RPMI8226 (cell line): ENCODE data around the gene LCN6.
"Not testable (repeated sequence)": the region's sequence is repeated elsewhere in the genome, so short reads cannot be mapped to it uniquely, and the experiment has no call there.

Source experiments
- DNase-seq: peaks from one replicate; pipeline ENCODE4 v3.0.0-alpha.2; 2015

The LCN6 gene

DNA sequence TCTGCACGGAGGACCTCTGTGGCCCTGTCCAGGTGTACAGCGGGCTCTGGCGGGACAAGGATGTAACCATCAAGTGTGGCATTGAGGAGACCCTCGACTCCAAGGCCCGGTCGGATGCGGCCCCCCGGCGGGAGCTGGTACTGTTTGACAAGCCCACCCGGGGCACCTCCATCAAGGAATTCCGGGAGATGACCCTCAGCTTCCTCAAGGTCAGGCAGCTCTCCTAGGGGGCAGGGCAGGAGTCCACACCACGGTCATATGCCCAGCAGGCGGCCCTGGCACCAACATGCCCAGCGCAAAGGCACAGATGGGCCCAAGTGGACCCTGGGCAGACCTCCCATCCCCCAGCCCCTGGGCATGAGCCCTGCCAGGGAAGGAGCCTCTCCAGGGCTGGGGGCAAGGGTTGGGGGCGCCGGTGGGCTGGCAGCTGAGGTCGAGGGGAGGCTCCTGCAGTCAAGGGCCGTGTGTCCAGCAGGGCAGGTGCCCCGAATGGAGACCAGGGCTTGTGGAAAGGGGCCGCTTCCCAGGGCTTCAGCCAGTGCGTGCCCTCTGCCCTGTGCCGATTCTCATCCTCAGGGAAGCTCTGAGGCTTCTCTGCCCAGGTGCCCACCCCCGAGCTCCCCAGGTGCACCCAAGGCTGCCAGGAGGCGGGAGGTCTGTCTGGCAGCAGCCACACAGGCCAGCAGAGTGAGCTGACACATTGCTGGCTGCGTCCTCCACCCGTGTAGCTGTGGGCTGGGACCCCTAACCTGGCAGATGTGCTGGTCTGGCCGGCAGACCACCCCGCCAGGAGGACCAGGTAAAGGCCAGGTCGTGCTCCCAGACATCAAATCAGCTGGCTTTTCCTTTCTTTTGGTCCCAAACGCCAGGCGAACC lies 26.0 kb downstream of the LCN6 start:
- no peak for DNase-seq

- DNase-seq = peak; percentile 58
These were observed 26.8 kb downstream of the LCN6 start for GRCh38 chr9:136721339-136722092.

- DNase-seq = no peak
These were observed 27.4 kb downstream of the LCN6 start for GRCh38 chr9:136720898-136721338.

DNA sequence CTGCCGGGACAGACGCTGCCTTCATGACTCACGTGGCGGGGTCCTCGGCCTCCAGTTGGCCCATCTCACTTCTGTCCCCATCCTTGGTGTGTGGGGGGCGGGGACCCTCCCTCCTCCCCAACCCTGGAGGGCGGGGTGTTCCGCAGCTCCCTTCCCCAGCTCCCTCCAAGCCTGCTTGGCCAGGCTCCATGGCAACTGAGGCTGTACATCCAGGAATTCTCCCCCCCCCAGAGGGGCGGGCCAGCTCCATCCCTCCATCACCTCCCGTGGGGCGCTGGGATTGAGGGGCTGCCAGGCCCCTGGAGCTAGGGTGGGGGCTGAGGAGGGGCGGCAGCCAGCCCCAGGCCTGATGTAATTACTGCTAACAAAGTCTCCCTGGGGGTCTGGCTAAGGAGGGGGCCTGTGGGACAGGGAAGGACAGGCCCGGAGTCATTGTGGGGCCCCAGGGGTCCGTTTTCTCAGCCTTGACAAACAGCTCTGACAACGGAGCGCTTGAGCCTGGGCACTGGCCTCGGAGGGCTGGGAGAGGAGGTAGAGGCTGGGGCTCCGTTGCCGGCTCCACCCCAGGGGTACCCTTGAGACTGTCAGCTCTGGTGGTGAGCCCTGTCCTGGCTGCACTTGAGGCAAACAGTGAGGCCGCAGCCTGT lies 28.0 kb downstream of the LCN6 start:
- no peak for DNase-seq

GRCh38 chr9:136719195-136719880 lies 29.0 kb downstream of the LCN6 start:
- DNase-seq = peak; percentile 56

- DNase-seq = no peak
These were observed 29.8 kb downstream of the LCN6 start for GRCh38 chr9:136718345-136719194.

GRCh38 chr9:136717399-136717798 lies 30.9 kb downstream of the LCN6 start:
- no peak for DNase-seq

- no peak for DNase-seq
These were observed 33.4 kb downstream of the LCN6 start for GRCh38 chr9:136714893-136715274.

GRCh38 chr9:136714096-136714892 lies 34.0 kb downstream of the LCN6 start:
- no peak for DNase-seq

DNA sequence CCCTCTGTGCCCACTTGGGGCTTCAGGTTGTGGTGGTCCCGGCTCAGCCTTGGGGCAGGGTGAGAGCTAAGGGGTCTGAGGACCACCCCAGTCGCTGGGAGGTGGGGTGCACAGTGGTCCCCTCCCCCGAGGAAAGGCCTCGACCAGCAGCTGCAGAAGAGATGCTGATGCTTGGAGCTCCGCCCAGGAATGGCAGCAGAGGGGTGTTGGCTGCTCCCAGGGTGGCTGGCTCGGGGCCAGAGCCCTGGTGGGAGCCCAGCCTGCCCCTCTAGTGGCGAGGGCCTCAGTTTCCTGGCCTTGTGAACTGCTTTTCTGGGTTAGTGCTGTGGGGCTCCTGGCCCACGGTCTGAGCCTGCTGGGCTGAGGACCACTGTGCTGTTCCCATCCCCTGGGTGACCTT lies 34.8 kb downstream of the LCN6 start:
- peak; percentile 51 for DNase-seq

- peak; percentile 31 for DNase-seq
These were observed 35.4 kb downstream of the LCN6 start for GRCh38 chr9:136712690-136713544.

DNA sequence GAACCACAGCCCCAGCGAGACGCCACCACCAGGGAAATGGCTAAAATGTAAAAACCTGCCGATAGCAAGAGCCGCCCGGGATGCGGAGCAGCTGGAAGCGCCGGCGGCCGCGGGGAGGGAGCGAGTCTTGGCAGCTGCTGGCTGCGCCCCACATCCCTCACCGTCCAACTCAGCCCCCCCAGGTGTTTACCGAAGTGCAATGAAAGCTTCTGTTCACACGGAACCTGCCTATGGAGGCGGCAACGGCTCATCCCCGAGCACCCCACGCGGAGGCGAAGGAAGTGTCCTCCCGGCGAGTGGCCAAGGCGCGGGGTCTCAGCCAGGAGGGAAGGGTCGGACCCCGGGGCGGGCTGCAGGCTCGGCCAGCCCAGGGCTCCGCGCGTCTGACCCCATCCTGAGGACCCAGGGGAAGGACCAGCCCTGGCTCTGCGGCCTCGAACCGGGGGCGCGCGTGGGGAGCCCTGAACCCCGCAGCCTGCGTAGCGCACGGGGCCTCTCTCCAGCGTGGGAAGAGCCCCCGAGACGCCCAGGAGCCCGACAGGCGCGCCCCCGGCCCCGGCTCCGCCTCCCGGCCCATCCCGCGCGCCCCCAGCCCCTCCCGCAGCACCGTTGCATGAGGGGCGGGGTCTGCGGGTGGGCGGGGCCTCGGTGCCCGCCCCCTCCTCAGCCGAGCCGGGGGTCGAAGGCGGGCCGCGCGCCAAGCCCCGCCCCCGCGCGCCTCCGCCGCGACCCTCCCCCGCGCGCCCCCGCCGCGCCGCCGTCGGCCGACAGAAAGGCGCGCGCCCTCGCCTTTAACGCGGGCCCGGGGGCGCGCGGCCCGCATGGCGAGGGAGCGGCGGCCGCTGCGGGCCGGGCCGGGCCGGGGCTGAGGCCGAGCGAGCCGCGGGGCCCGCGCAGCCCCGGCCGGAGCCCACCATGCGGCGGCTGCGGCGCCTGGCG lies 36.3 kb downstream of the LCN6 start, which contains the start of gene DIPK1B:
Gene DIPK1B (plus strand): TSS at position 822 of the 939 bp plus-strand sequence. CDS start 94 bp downstream, at position 916.
- peak; percentile 77 for DNase-seq

GRCh38 chr9:136711219-136711648 lies 37.1 kb downstream of the LCN6 start:
- DNase-seq = not testable (repeated sequence)

DNA sequence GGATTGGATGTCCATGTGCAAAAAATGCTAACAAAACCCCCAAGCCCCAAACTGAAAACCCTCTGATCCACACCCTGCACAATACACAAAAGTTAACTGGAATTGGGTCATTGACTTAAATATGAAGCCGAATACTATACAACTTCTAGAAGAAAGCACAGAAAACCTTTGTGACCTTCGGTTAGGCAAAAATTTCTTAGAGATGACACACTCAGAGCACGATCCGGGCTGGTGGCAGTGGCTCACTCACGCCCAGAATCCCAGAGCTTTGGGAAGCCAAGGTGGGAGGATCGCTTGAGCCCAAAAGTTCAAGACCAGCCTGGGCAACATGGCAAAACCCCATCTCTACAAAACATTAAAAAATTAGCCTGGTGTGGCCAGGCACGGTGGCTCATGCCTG lies 37.8 kb downstream of the LCN6 start:
- no peak for DNase-seq

GRCh38 chr9:136709454-136710109 lies 38.7 kb downstream of the LCN6 start:
- DNase-seq = no peak

DNA sequence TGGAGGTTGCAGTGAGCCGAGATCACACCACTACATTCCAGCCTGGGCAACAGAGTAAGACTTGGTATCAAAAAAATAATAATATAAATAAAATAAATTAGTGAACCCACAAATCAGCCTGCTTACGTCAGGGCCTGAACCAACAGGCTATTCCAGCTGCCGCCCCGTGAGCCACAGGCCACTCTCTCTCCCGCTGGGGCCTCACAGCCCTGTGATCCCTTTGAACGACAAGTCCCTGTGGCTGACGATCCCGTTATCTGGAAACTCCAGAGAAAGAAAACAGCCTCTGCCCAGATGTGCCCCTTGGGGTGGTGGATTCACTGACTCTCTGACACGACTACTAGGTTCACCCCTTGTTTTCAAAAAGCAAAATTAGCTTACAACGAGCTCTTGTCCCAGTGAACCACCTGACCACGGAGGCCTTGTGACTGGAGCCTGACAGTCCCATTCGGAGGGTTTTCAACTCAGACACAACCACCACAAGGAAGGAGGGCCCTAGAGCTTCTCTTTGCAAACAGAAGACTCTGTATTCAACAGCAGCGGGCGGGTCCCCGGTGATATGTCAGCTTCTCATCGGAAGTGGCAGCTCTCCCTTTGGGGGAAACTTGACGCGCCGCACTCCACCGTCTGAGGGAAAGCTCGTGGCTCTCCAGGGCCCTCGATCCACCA lies 40.3 kb downstream of the LCN6 start:
- no peak for DNase-seq

- DNase-seq = no peak
These were observed 41.3 kb downstream of the LCN6 start for GRCh38 chr9:136707011-136707410.

- no peak for DNase-seq
These were observed 42.8 kb downstream of the LCN6 start for GRCh38 chr9:136705564-136705963.
